GM12872 (cell line): ENCODE data around the gene PARVA.

ENCODE experiments used
- CTCF ChIP-seq: IDR thresholded peaks from 3 replicates; pipeline ENCODE4 v1.5.1; 2011; ENCODE audit warnings: low read depth, mild to moderate bottlenecking, low read length, moderate library complexity; ENCODE audit not compliant: insufficient read depth

The PARVA gene

GRCh38 chr11:12449961-12450715 lies 72.8 kb downstream of the PARVA start:
- no peak for TF ChIP-seq CTCF

- TF ChIP-seq CTCF, result no peak
Observed at GRCh38 chr11:12451179-12451814, 73.9 kb downstream of the PARVA start.

- TF ChIP-seq CTCF, result no peak
Observed at GRCh38 chr11:12453243-12453642, 75.9 kb downstream of the PARVA start.

GRCh38 chr11:12454782-12455181 lies 77.4 kb downstream of the PARVA start:
- TF ChIP-seq CTCF, result no peak

GRCh38 chr11:12455938-12456337 lies 78.6 kb downstream of the PARVA start:
- no peak for TF ChIP-seq CTCF

GRCh38 chr11:12456651-12457579 lies 79.5 kb downstream of the PARVA start:
- no peak for TF ChIP-seq CTCF

- no peak for TF ChIP-seq CTCF
Observed at GRCh38 chr11:12458042-12458441, 80.7 kb downstream of the PARVA start.
